Calu3 (cell line): ENCODE measurements around the gene AKAP13. TPM values are rescaled to one million over a fixed set of nuclear protein-coding genes. Genes with fewer than 3 reads are reported as not detected.

ENCODE experiments used
- BruUV-seq: library from RNA; stranded (reverse); fragments of 400-500 nt; replicated peaks from 2 replicates; lab custom pipeline; 2021; lab: Mats Ljungman, UMichigan
- CTCF ChIA-PET: fragments of 300-600 bp; sonication (Branson Sonifier 250); formaldehyde crosslinking; loops from one replicate; lab custom pipeline; 2022; ENCODE audit warnings: antibody characterized with exemption; lab: Charles Lee
- DNase-seq: peaks from one replicate; pipeline ENCODE4 v3.0.0; 2022
- H3K27ac Mint-ChIP-seq: one replicate; pipeline ENCODE4 v1.8.0; 2022; ENCODE audit warnings: mixed read lengths; ENCODE audit not compliant: unreplicated experiment
- H3K27me3 Mint-ChIP-seq: one replicate; pipeline ENCODE4 v1.8.0; 2022; ENCODE audit warnings: mixed read lengths; ENCODE audit not compliant: unreplicated experiment
- H3K36me3 Mint-ChIP-seq: one replicate; pipeline ENCODE4 v1.8.0; 2022; ENCODE audit warnings: mild to moderate bottlenecking, moderate library complexity, mixed read lengths; ENCODE audit not compliant: insufficient read depth, unreplicated experiment
- H3K4me1 Mint-ChIP-seq: one replicate; pipeline ENCODE4 v1.8.0; 2022; ENCODE audit warnings: mild to moderate bottlenecking, low read depth, mixed read lengths; ENCODE audit not compliant: unreplicated experiment
- H3K4me3 Mint-ChIP-seq: one replicate; pipeline ENCODE4 v1.8.0; 2022; ENCODE audit warnings: mild to moderate bottlenecking, low read depth, moderate library complexity, mixed read lengths; ENCODE audit not compliant: unreplicated experiment
- H3K9me3 Mint-ChIP-seq: one replicate; pipeline ENCODE4 v1.8.0; 2022; ENCODE audit warnings: low read depth, mixed read lengths; ENCODE audit not compliant: unreplicated experiment
- CTCF ChIP-seq: fragments of 200-600 bp; IDR thresholded peaks from one replicate; pipeline ENCODE4 v1.8.0; 2022; ENCODE audit warnings: antibody characterized with exemption; ENCODE audit not compliant: unreplicated experiment
- intact Hi-C: fragments of 100-400 bp; cut with micrococcal nuclease; formaldehyde crosslinking; loops from one replicate; pipeline ENCODE4 v1.10.0; 2022; ENCODE audit not compliant: unreplicated experiment
- total RNA-seq: library from RNA; stranded (reverse); gene quantifications from 2 replicates; pipeline ENCODE4 v1.2.3, GENCODE V29; 2022

Gene AKAP13
- total RNA-seq, 1 experiment from 2014 or later = 145 TPM

GRCh38 chr15:85379403-85380131 lies 836 bp upstream of the AKAP13 start:
- Mint-ChIP-seq H3K4me3 (peak overlapping the region; percentile 76), H3K27me3 (no peaks in the 10 kb centered on the region), H3K27ac (peak overlapping the region; percentile 45), H3K9me3 (no peaks in the 10 kb centered on the region), H3K4me1 (peaks cover 34% of the 10 kb centered on the region), H3K36me3 (peaks cover 39% of the 10 kb centered on the region)
- DNase-seq = peak; percentile 22
- no peak for TF ChIP-seq CTCF
- BruUV-seq = TSS peak; percentile 83
- intact Hi-C loops = loop anchor here (2.0 kb wide), 1 partner anchor 37 kb away; no protein-coding TSS in a partner anchor
- CTCF ChIA-PET = interaction anchor here (0.6 to 1.5 kb wide), 9 partner anchors 22 to 288 kb away, joined by 3 to 5 read pairs (median 3); no protein-coding TSS in a partner anchor

- Mint-ChIP-seq H3K27me3 (no peaks in the 10 kb centered on the region), H3K36me3 (peaks cover 39% of the 10 kb centered on the region), H3K4me1 (peaks cover 40% of the 10 kb centered on the region), H3K27ac (peak overlapping the region; percentile 45), H3K9me3 (no peaks in the 10 kb centered on the region), H3K4me3 (peak overlapping the region; percentile 76)
- DNase-seq = peak; percentile 65
- TF ChIP-seq CTCF = no peak
- intact Hi-C loops = loop anchor here (2.0 kb wide), 1 partner anchor 38 kb away; no protein-coding TSS in a partner anchor
- BruUV-seq = no TSS peak
- CTCF ChIA-PET = interaction anchor here (0.5 to 1.5 kb wide), 11 partner anchors 13 to 344 kb away, joined by 3 to 5 read pairs (median 3); no protein-coding TSS in a partner anchor
These were observed 624 bp downstream of the AKAP13 start for GRCh38 chr15:85380812-85381642.

GRCh38 chr15:85381850-85382751 lies 1.7 kb downstream of the AKAP13 start:
- BruUV-seq = TSS peak; percentile 54
- TF ChIP-seq CTCF = no peak
- Mint-ChIP-seq H3K27ac (peak overlapping the region; percentile 3), H3K9me3 (no peaks in the 10 kb centered on the region), H3K4me3 (peak overlapping the region; percentile 76), H3K27me3 (no peaks in the 10 kb centered on the region), H3K4me1 (peaks cover 40% of the 10 kb centered on the region), H3K36me3 (peaks cover 44% of the 10 kb centered on the region)
- peak; percentile 22 for DNase-seq
- intact Hi-C loops = loop anchor here (2.0 kb wide), 3 partner anchors 23 to 51 kb away; no protein-coding TSS in a partner anchor
- CTCF ChIA-PET = interaction anchor here (0.5 to 2.2 kb wide), 5 partner anchors 12 to 350 kb away, joined by 3 to 14 read pairs (median 4); no protein-coding TSS in a partner anchor
